OCI-LY7 (cell line): ENCODE measurements around the gene VIPR2.

ENCODE experiments used
- EZH2phosphoT487 ChIP-seq: fragments of 200-600 bp; sonication (generic); IDR thresholded peaks from 2 replicates; pipeline ENCODE4 v1.6.1; 2018; ENCODE audit warnings: low read depth, borderline replicate concordance, mild to moderate bottlenecking, mixed run types, antibody characterized with exemption, low read length, moderate library complexity, mixed read lengths
- TF ChIP-seq, protein P1 (sequence below): fragments of 200-600 bp; sonication (generic); conservative IDR thresholded peaks from 2 replicates; pipeline ENCODE4 v1.5.1; 2014; ENCODE audit warnings: mild to moderate bottlenecking, antibody characterized with exemption, low read length, moderate library complexity, mixed read lengths

DNA sequence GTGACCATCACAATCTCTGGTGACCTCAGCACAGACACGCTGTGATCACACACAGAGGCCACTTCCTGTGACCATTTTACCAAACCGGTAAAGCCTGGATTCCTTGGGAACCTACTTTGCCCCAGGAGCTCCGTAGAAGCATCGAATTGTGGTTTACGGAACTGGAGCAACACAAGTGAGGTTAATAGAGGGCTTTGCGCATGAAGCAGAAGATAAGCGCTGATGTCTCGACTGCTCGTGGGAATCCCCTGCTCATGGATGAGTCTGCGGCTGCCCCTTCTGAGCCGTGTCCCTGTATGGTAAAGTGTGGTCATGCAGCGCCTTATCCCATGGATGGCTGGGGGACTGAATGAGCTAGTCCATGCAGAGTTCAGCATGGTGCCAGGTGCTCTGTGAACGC, 53.6 kb downstream of the VIPR2 start:
- TF ChIP-seq, protein P1, sequence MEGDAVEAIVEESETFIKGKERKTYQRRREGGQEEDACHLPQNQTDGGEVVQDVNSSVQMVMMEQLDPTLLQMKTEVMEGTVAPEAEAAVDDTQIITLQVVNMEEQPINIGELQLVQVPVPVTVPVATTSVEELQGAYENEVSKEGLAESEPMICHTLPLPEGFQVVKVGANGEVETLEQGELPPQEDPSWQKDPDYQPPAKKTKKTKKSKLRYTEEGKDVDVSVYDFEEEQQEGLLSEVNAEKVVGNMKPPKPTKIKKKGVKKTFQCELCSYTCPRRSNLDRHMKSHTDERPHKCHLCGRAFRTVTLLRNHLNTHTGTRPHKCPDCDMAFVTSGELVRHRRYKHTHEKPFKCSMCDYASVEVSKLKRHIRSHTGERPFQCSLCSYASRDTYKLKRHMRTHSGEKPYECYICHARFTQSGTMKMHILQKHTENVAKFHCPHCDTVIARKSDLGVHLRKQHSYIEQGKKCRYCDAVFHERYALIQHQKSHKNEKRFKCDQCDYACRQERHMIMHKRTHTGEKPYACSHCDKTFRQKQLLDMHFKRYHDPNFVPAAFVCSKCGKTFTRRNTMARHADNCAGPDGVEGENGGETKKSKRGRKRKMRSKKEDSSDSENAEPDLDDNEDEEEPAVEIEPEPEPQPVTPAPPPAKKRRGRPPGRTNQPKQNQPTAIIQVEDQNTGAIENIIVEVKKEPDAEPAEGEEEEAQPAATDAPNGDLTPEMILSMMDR, result no peak
- no peak for TF ChIP-seq EZH2phosphoT487
